Muscle layer of colon (tissue), 2 donors: ENCODE measurements around the gene ASAP2.
A peak's percentile ranks its signal among the peaks of the same experiment; 100 is the strongest.

ENCODE experiments used
- H3K27ac ChIP-seq: one replicate; pipeline ENCODE4 v1.7.0; 2013; ENCODE audit warnings: low read depth, mild to moderate bottlenecking, low read length, moderate library complexity
- H3K27me3 ChIP-seq, 2 donors: one replicate each; pipeline ENCODE4 v1.7.0; 2013; ENCODE audit warnings: low read length in 2 of 2, mild to moderate bottlenecking in 2 of 2; ENCODE audit not compliant: insufficient read depth in 2 of 2, control insufficient read depth in 1 of 2
- H3K36me3 ChIP-seq: one replicate; pipeline ENCODE4 v1.7.0; 2013; ENCODE audit warnings: mild to moderate bottlenecking, low read length; ENCODE audit not compliant: insufficient read depth
- H3K4me1 ChIP-seq: one replicate; pipeline ENCODE4 v1.7.0; 2013; ENCODE audit warnings: mild to moderate bottlenecking, low read length; ENCODE audit not compliant: insufficient read depth
- H3K4me3 ChIP-seq, 2 donors: one replicate each; pipeline ENCODE4 v1.7.0; 2013; ENCODE audit warnings: low read length in 2 of 2, low read depth in 1 of 2, mild to moderate bottlenecking in 1 of 2, moderate library complexity in 1 of 2
- H3K9ac ChIP-seq: one replicate; pipeline ENCODE4 v1.7.0; 2013; ENCODE audit warnings: low read length
- H3K9me3 ChIP-seq: one replicate; pipeline ENCODE4 v1.7.0; 2013; ENCODE audit warnings: mild to moderate bottlenecking, low read length
- donor health status: abdominal sarcoma.
- donor health status: Adenocarcinoma of cecum.

Gene ASAP2

GRCh38 chr2:9297807-9298206 lies 91.2 kb downstream of the ASAP2 start:
- no peaks in the 10 kb centered on the region for H3K36me3 ChIP-seq
- no peak overlapping the region for H3K9ac ChIP-seq
- no peaks in the 10 kb centered on the region for H3K27me3 ChIP-seq
- no peak overlapping the region for H3K4me3 ChIP-seq
- peak overlapping the region; percentile 67 for H3K27ac ChIP-seq
- H3K9me3 ChIP-seq, result no peaks in the 10 kb centered on the region
- peaks cover 61% of the 10 kb centered on the region for H3K4me1 ChIP-seq

- H3K4me1 ChIP-seq, result peaks cover 67% of the 10 kb centered on the region
- no peaks in the 10 kb centered on the region for H3K36me3 ChIP-seq
- H3K9me3 ChIP-seq, result no peaks in the 10 kb centered on the region
- no peak overlapping the region for H3K4me3 ChIP-seq
- H3K27ac ChIP-seq, result peak overlapping the region; percentile 67
- H3K27me3 ChIP-seq, result no peaks in the 10 kb centered on the region
- no peak overlapping the region for H3K9ac ChIP-seq
These were observed 92.0 kb downstream of the ASAP2 start for GRCh38 chr2:9298583-9298982.

GRCh38 chr2:9299161-9300100 lies 92.8 kb downstream of the ASAP2 start:
- no peak overlapping the region for H3K4me3 ChIP-seq
- no peak overlapping the region for H3K9ac ChIP-seq
- peak overlapping the region; percentile 67 for H3K27ac ChIP-seq
- H3K36me3 ChIP-seq, result no peaks in the 10 kb centered on the region
- H3K4me1 ChIP-seq, result peaks cover 76% of the 10 kb centered on the region
- H3K27me3 ChIP-seq, result no peaks in the 10 kb centered on the region
- H3K9me3 ChIP-seq, result no peaks in the 10 kb centered on the region

DNA sequence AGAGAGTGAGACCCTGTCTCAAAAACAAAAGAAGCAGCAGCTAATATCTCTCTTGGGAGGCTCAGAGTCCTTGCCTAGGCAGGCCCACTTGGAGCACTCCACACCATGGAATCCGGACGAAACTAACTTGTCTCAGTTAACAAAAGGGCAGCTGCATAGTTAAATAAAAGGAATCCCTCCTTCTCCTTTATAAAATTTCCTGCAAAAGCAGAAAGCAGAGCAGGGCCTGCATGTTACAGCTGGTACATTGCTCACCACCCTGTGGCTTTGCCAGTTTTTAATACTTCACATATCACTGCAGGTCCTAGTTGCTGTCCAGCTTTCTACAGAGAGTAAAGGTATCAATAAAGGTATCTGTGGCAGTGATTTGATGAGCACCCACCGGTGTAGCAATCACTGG lies 93.6 kb downstream of the ASAP2 start:
- H3K27ac ChIP-seq, result peak overlapping the region; percentile 67
- H3K4me3 ChIP-seq, result no peak overlapping the region
- H3K27me3 ChIP-seq, result no peaks in the 10 kb centered on the region
- no peaks in the 10 kb centered on the region for H3K36me3 ChIP-seq
- peaks cover 76% of the 10 kb centered on the region for H3K4me1 ChIP-seq
- no peak overlapping the region for H3K9ac ChIP-seq
- no peaks in the 10 kb centered on the region for H3K9me3 ChIP-seq

DNA sequence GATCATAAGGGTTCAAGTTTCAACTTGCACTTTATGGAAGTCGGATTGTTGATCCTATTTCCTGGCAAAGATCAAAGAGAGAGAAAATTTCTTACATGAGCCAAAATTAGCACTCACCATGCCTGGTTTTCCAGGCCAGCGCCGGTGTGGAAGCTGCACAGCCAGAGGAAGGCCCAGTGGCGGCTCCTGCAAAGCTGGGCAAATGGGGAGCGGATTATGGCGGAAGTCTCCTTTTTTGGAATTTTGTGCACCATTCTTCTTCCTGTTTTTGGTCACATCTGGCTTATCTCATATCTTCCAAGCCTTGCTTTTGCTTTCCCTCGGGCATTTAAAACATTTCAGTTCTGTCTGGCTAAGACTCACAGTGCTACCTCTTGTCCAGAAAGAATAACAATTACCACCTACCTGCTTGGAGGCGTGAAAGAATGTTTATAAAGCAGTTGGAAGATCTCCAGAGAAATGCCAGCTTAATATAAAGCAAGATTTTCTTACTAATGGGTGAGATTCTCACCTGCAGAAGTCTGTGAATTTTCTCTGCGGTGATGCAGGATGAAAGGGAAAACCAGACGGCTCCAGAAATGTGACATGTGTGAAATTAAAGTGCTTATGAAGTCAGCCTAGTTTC lies 94.3 kb downstream of the ASAP2 start:
- Histone ChIP-seq H3K27me3 (no peaks in the 10 kb centered on the region), H3K4me1 (peaks cover 72% of the 10 kb centered on the region), H3K9me3 (no peaks in the 10 kb centered on the region), H3K4me3 (peak overlapping the region in 1 of 2 donors; percentile 6), H3K36me3 (no peaks in the 10 kb centered on the region), H3K9ac (no peak overlapping the region), H3K27ac (peak overlapping the region; percentile 67)

DNA sequence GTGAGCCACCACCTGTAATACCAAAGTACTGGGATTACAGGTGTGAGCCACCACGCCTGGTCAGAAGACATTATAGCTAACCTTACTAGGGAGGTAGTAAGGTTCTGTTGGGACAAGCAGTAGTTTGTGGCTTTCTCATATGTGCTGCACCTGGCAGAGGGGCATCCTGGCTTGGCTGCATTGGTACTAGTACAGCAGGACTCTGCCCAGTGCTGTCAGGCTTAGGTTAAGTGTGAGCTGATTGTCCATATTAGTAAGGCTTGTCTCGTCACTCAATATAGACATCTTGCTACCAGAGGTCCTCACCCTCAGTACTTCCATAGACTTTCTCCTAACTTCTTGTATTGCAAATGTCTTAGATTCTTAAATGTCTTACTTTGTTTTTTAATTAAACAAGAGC lies 96.1 kb downstream of the ASAP2 start:
- no peak overlapping the region for H3K9ac ChIP-seq

GRCh38 chr2:9303528-9304225 lies 97.1 kb downstream of the ASAP2 start:
- Histone ChIP-seq H3K4me3 (no peak overlapping the region), H3K27ac (no peak overlapping the region), H3K27me3 (no peaks in the 10 kb centered on the region), H3K9me3 (no peaks in the 10 kb centered on the region), H3K36me3 (no peaks in the 10 kb centered on the region), H3K9ac (no peak overlapping the region), H3K4me1 (peaks cover 71% of the 10 kb centered on the region)

More for the DNA sequence above, 96.1 kb downstream of the ASAP2 start:
- H3K4me3 ChIP-seq, result no peak overlapping the region
- peaks cover 71% of the 10 kb centered on the region for H3K4me1 ChIP-seq
- H3K36me3 ChIP-seq, result no peaks in the 10 kb centered on the region
- H3K9me3 ChIP-seq, result no peaks in the 10 kb centered on the region
- no peak overlapping the region for H3K27ac ChIP-seq
- H3K27me3 ChIP-seq, result no peaks in the 10 kb centered on the region

GRCh38 chr2:9306911-9307310 lies 100.3 kb downstream of the ASAP2 start:
- Histone ChIP-seq H3K4me3 (no peak overlapping the region), H3K27me3 (no peaks in the 10 kb centered on the region), H3K27ac (peak overlapping the region; percentile 69), H3K36me3 (no peaks in the 10 kb centered on the region), H3K9me3 (no peaks in the 10 kb centered on the region), H3K9ac (no peak overlapping the region), H3K4me1 (peaks cover 71% of the 10 kb centered on the region)

- Histone ChIP-seq H3K4me3 (no peak overlapping the region), H3K9ac (no peak overlapping the region), H3K4me1 (peaks cover 77% of the 10 kb centered on the region), H3K27ac (peak overlapping the region; percentile 69), H3K36me3 (no peaks in the 10 kb centered on the region), H3K9me3 (no peaks in the 10 kb centered on the region), H3K27me3 (no peaks in the 10 kb centered on the region)
These were observed 100.9 kb downstream of the ASAP2 start for GRCh38 chr2:9307535-9307934.

- Histone ChIP-seq H3K4me1 (peaks cover 74% of the 10 kb centered on the region), H3K27ac (peak overlapping the region; percentile 59), H3K9me3 (no peaks in the 10 kb centered on the region), H3K4me3 (no peak overlapping the region), H3K9ac (no peak overlapping the region), H3K36me3 (no peaks in the 10 kb centered on the region), H3K27me3 (no peaks in the 10 kb centered on the region)
These were observed 101.8 kb downstream of the ASAP2 start for GRCh38 chr2:9308186-9308955.

DNA sequence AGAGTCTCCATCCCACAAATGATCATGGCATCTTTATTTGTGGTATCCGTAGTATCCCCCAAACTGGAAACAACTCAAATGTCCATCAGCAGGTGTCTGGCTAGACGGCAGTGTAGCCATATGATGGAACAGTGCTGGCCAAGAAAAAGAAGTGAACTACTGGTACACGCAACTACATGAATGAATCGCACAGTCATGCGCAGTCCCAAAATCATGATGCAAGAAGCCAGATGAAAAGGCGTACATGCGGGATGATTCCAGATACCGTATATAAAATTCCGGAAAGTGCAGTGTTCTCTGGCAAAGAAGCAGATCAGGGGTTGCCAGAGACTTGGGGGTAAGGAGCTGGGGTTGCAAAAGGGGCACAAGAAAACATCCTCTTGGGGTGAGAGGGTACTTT lies 102.5 kb downstream of the ASAP2 start:
- Histone ChIP-seq H3K27ac (peak overlapping the region; percentile 59), H3K36me3 (no peaks in the 10 kb centered on the region), H3K9me3 (no peaks in the 10 kb centered on the region), H3K9ac (no peak overlapping the region), H3K4me1 (peaks cover 67% of the 10 kb centered on the region), H3K27me3 (no peaks in the 10 kb centered on the region), H3K4me3 (no peak overlapping the region)
